Keratinocyte (primary cell): ENCODE results near the gene ZBP1. TPM values are rescaled to one million over a fixed set of nuclear protein-coding genes. Genes with fewer than 3 reads are reported as not detected.

Source experiments
- DNase-seq: peaks from one replicate; pipeline ENCODE4 v3.0.0-alpha.2; 2011; ENCODE audit warnings: low read depth, missing footprints, low spot score
- FAIRE-seq: peaks from 2 replicates; lab custom pipeline; 2011; peaks lifted over from hg19 to GRCh38; lab: Jason Lieb, UNC
- H2AFZ ChIP-seq: 2 replicates; pipeline ENCODE4 v1.6.0; 2012; ENCODE audit warnings: low read length, control low read depth, inconsistent platforms; ENCODE audit not compliant: control insufficient read depth
- H3K27ac ChIP-seq: 2 replicates; pipeline ENCODE4 v1.5.1; 2011; ENCODE audit warnings: low read length; ENCODE audit not compliant: control insufficient read depth, insufficient read depth
- H3K27me3 ChIP-seq: 3 replicates; pipeline ENCODE4 v1.6.0; 2011; ENCODE audit warnings: low read length; ENCODE audit not compliant: control insufficient read depth, insufficient read depth; ENCODE audit errors: extremely low read depth
- H3K36me3 ChIP-seq, 2 experiments: 2 replicates in 1 of 2; 3 replicates in 1 of 2; pipeline ENCODE4 v1.5.1; 2011; ENCODE audit warnings: low read length in 2 of 2, mild to moderate bottlenecking in 1 of 2; ENCODE audit not compliant: control insufficient read depth in 2 of 2, insufficient read depth in 2 of 2; ENCODE audit errors: extremely low read depth in 1 of 2
- H3K4me1 ChIP-seq: 3 replicates; pipeline ENCODE4 v1.5.1; 2011; ENCODE audit warnings: low read length; ENCODE audit not compliant: control insufficient read depth, insufficient read depth; ENCODE audit errors: extremely low read depth
- H3K4me2 ChIP-seq: 3 replicates; pipeline ENCODE4 v1.6.0; 2011; ENCODE audit warnings: low read depth, low read length; ENCODE audit not compliant: control insufficient read depth, insufficient read depth; ENCODE audit errors: extremely low read depth
- H3K4me3 ChIP-seq, 3 experiments: fragments of 200-600 bp in 1 of 3; sonication (generic) in 1 of 3; 2 replicates in 2 of 3; 3 replicates in 1 of 3; pipeline ENCODE4 v1.5.1; 2011 to 2016; ENCODE audit warnings: low read length in 3 of 3, mild to moderate bottlenecking in 3 of 3, control low read depth in 2 of 3, inconsistent platforms in 1 of 3, low read depth in 1 of 3, mixed read lengths in 1 of 3, mixed run types in 1 of 3, moderate library complexity in 1 of 3; ENCODE audit not compliant: control insufficient read depth in 2 of 3, insufficient read depth in 2 of 3; ENCODE audit errors: extremely low read depth in 1 of 3
- H3K79me2 ChIP-seq: 2 replicates; pipeline ENCODE4 v1.6.0; 2012; ENCODE audit warnings: low read length; ENCODE audit not compliant: control insufficient read depth, insufficient read depth
- H3K9ac ChIP-seq: 3 replicates; pipeline ENCODE4 v1.6.0; 2011; ENCODE audit warnings: low read length; ENCODE audit not compliant: control insufficient read depth, insufficient read depth; ENCODE audit errors: extremely low read depth
- H3K9me1 ChIP-seq: 3 replicates; pipeline ENCODE4 v1.6.0; 2011; ENCODE audit warnings: low read length; ENCODE audit not compliant: control insufficient read depth, insufficient read depth; ENCODE audit errors: extremely low read depth
- H3K9me3 ChIP-seq: 2 replicates; pipeline ENCODE4 v1.5.1; 2012; ENCODE audit warnings: low read depth, low read length; ENCODE audit not compliant: control insufficient read depth
- H4K20me1 ChIP-seq: 3 replicates; pipeline ENCODE4 v1.6.0; 2011; ENCODE audit warnings: low read length; ENCODE audit not compliant: control insufficient read depth, insufficient read depth; ENCODE audit errors: extremely low read depth
- EZH2 ChIP-seq: IDR thresholded peaks from one replicate; pipeline ENCODE4 v1.6.1; 2012; ENCODE audit warnings: inconsistent platforms, mild to moderate bottlenecking, low read length, moderate library complexity
- dilution Hi-C: fragments of 300-500 bp; cut with MboI; formaldehyde crosslinking; loops from one replicate; pipeline ENCODE4 v1.7.0; 2020; ENCODE audit warnings: low sequenced_read_pairs; ENCODE audit not compliant: extremely low pct_ligation_motif_present
- polyA plus RNA-seq, 5 experiments: library from polyadenylated mRNA; depleted of rRNA in 3 of 5; stranded (reverse) in 3 of 5; stranded (forward) in 1 of 5; unstranded in 1 of 5; fragments of >200 nt; gene quantifications; 1 replicate in 1 of 5; 2 replicates in 3 of 5; 3 replicates in 1 of 5; pipeline versions ENCODE4 v1.2.1 to v1.2.3, GENCODE V29; 2011 to 2012; ENCODE audit warnings: missing spikeins in 2 of 5, low read depth in 1 of 5, low replicate concordance in 1 of 5
- TF ChIP-seq, protein P1 (sequence below), 3 experiments: IDR thresholded peaks in 1 of 3; conservative IDR thresholded peaks in 1 of 3; optimal IDR thresholded peaks in 1 of 3; 2 replicates in 2 of 3; 3 replicates in 1 of 3; pipeline versions ENCODE3 to v1.5.1; 2011; ENCODE audit warnings: low read length in 3 of 3, mild to moderate bottlenecking in 3 of 3, moderate library complexity in 2 of 3, control low read depth in 1 of 3, inconsistent platforms in 1 of 3; ENCODE audit not compliant: insufficient read depth in 2 of 3; ENCODE audit errors: extremely low read depth in 1 of 3

The ZBP1 gene
- polyA plus RNA-seq, 1 donor (not counting 4 experiments of a cell fraction or from before 2014, with no cell fraction given): 0.08 TPM

DNA sequence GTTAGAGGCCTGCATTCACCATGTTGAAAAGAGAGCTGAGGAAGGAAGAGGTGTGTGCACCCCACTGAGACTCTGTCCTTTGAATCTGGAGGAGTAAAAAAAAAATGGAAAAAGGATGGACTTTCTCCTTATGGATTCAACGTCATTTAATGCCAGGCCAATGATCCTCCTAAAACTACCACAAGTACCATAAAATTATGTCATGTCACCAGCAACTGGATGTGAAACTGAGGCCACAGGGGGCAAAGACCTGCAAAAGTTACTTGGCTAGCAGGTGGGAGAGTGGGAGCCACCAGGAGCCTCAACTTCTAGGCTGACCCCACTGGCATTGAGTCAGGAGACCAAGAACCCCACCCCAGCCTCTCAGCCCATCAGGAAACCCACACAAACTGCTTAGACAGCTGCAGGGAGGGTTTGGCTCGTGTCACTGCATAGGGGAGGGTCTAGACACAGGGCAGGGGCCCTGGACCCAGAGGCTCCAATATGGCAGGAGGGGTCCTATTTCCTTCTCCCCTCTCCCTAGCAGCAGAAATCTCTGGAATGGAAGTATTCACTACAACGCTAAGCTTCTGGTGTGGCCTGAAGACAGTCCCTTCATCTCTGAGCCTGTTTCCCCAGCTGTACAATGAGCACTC lies 48.3 kb downstream of the ZBP1 start:
- no peaks in the 10 kb centered on the region for H4K20me1 ChIP-seq
- dilution Hi-C loops: no loop called here

GRCh38 chr20:57570920-57571319 lies 49.3 kb downstream of the ZBP1 start:
- no peaks in the 10 kb centered on the region for H3K9me3 ChIP-seq
- H3K79me2 ChIP-seq: no peaks in the 10 kb centered on the region
- dilution Hi-C loops: no loop called here
- H3K4me2 ChIP-seq: no peak overlapping the region
- H3K4me3 ChIP-seq: no peak overlapping the region
- H3K36me3 ChIP-seq: no peaks in the 10 kb centered on the region
- no peak overlapping the region for H2AFZ ChIP-seq
- DNase-seq (no peak), FAIRE-seq (no peak)
- no peak for TF ChIP-seq EZH2
- TF ChIP-seq, protein P1, sequence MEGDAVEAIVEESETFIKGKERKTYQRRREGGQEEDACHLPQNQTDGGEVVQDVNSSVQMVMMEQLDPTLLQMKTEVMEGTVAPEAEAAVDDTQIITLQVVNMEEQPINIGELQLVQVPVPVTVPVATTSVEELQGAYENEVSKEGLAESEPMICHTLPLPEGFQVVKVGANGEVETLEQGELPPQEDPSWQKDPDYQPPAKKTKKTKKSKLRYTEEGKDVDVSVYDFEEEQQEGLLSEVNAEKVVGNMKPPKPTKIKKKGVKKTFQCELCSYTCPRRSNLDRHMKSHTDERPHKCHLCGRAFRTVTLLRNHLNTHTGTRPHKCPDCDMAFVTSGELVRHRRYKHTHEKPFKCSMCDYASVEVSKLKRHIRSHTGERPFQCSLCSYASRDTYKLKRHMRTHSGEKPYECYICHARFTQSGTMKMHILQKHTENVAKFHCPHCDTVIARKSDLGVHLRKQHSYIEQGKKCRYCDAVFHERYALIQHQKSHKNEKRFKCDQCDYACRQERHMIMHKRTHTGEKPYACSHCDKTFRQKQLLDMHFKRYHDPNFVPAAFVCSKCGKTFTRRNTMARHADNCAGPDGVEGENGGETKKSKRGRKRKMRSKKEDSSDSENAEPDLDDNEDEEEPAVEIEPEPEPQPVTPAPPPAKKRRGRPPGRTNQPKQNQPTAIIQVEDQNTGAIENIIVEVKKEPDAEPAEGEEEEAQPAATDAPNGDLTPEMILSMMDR (optimal IDR thresholded peaks at IDR 0.05 in 1 of 3, IDR thresholded peaks at IDR 0.05 in 1 of 3, conservative IDR thresholded peaks at IDR 0.05 in 1 of 3; ENCODE audit: extremely low read depth in 1 of 3, insufficient read depth in 2 of 3, low read length in 3 of 3): no peak
- H4K20me1 ChIP-seq: no peaks in the 10 kb centered on the region
- no peak overlapping the region for H3K27ac ChIP-seq
- no peaks in the 10 kb centered on the region for H3K4me1 ChIP-seq
- H3K9me1 ChIP-seq: no peaks in the 10 kb centered on the region
- peaks cover 49% of the 10 kb centered on the region for H3K27me3 ChIP-seq
- no peak overlapping the region for H3K9ac ChIP-seq

More for the DNA sequence above, 48.3 kb downstream of the ZBP1 start:
- H3K36me3 ChIP-seq: no peaks in the 10 kb centered on the region
- H3K27me3 ChIP-seq: peaks cover 51% of the 10 kb centered on the region
- no peak overlapping the region for H3K4me2 ChIP-seq
- H3K27ac ChIP-seq: no peak overlapping the region
- H3K79me2 ChIP-seq: no peaks in the 10 kb centered on the region
- H2AFZ ChIP-seq: no peak overlapping the region
- H3K4me1 ChIP-seq: no peaks in the 10 kb centered on the region
- H3K9me3 ChIP-seq: no peaks in the 10 kb centered on the region
- no peak for FAIRE-seq
- DNase-seq: no peak
- no peak overlapping the region for H3K4me3 ChIP-seq
- H3K9ac ChIP-seq: no peak overlapping the region
- no peaks in the 10 kb centered on the region for H3K9me1 ChIP-seq
- TF ChIP-seq, protein P1 (optimal IDR thresholded peaks at IDR 0.05 in 1 of 3, IDR thresholded peaks at IDR 0.05 in 1 of 3, conservative IDR thresholded peaks at IDR 0.05 in 1 of 3; ENCODE audit: extremely low read depth in 1 of 3, insufficient read depth in 2 of 3, low read length in 3 of 3): no peak
